HG02970 (cell line): ENCODE data around the gene LRRC26.

Source experiments
- ATAC-seq: cut with Tn5 transposase; IDR thresholded peaks from one replicate; pipeline ENCODE4 v1.9.1; 2021; ENCODE audit warnings: mild to moderate bottlenecking, moderate library complexity, moderate number of reproducible peaks; ENCODE audit not compliant: unreplicated experiment, low FRiP score

LRRC26 gene

GRCh38 chr9:137169896-137170358 lies at the start of gene LRRC26:
TSS of gene LRRC26 (minus strand) at chr9:137170051. CDS start at chr9:137169943, 108 bp downstream.
- ATAC-seq = no peak

GRCh38 chr9:137218754-137219271 lies 49.0 kb upstream of the LRRC26 start:
- no peak for ATAC-seq

GRCh38 chr9:137218212-137218753 lies 48.4 kb upstream of the LRRC26 start:
- ATAC-seq = no peak

DNA sequence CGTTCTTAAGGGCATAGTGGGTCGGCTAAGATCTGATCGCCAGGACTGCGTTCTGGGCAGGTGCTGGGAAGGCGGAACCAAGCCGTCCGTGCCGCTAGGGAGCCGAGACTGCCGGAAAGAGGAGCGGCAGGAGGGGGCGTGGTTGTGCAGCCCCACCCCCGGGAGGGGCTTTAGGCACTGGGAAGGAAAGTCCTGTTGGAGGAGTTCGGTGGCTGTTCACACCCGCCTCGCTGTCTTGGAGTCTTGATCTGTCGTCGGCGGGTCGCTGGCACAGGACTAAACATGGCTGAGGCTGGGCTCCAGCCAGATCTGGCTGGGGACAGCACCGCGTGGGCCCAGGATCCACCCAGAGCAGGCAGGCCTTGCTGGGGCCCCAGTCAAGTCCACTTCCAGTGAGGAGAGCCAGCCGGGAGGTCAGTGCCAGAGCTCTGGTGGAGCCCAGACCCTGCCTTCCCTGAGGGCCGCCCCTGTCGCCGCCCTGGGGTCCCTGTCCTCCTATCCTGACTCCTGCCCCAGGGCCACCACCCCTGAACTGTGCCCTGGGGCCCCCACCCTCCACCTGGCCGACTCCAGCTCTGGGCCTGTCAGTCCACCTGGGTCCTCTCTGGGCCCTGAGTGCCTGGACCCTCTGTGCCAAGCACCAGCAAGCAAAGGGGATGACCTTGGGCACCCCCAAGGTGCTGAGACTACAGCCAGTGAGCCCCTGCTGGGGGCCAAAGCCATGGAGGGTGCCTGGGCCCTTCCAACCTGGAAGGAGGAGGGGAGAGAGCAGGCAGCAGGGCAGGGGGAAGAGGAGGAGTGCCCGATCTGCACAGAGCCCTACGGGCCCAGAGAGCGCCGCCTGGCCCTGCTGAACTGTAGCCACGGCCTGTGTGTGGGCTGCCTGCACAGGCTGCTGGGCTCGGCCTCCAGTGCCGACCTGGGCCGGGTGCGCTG lies 47.7 kb upstream of the LRRC26 start:
- ATAC-seq = no peak

- ATAC-seq = no peak
Observed at GRCh38 chr9:137216188-137216965, 46.5 kb upstream of the LRRC26 start.

- ATAC-seq = no peak
Observed at GRCh38 chr9:137215196-137215986, 45.5 kb upstream of the LRRC26 start.

GRCh38 chr9:137214620-137215019 lies 44.8 kb upstream of the LRRC26 start:
- no peak for ATAC-seq

- ATAC-seq = no peak
Observed at GRCh38 chr9:137213160-137214060, 43.6 kb upstream of the LRRC26 start.

DNA sequence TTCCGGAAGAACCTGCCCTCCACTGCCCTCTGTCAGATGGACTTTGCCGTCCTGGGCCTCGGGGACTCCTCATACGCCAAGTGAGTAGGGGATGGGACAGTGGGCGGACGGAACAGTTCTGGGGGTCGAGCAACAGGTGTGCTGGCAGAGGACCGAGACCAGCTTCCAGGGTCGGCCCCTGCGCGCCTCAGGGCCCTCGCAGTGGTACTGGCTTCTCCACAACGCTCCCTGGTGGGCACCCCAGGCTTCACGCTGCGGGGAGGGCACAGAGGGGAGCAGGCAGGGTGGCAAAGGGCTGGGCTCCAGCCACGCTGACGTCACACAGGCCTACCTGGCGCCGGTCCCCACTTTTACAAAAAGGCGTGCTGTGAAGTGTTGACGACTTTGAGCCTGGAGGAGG lies 42.7 kb upstream of the LRRC26 start:
- no peak for ATAC-seq

GRCh38 chr9:137211532-137211931 lies 41.7 kb upstream of the LRRC26 start:
- ATAC-seq = no peak

DNA sequence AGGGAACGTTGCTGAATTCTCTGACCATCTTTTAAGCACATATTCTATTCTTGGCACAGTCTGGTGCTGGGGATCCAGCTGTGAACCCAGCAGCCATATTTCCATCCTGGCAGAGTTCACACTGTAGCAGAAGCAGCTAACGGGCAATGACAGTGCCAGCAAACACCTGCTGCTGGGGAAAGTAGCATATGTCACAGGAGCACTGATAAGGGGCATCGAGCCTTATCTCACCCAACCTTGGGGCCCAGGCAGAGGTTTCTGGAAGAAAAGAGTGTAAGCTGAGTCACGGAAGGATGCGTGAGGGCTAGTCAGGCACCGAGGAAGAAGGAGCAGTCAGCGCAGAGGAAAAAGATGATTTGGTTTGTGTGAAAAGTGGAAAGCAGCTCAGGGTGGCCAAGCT lies 36.8 kb upstream of the LRRC26 start:
- ATAC-seq = no peak

DNA sequence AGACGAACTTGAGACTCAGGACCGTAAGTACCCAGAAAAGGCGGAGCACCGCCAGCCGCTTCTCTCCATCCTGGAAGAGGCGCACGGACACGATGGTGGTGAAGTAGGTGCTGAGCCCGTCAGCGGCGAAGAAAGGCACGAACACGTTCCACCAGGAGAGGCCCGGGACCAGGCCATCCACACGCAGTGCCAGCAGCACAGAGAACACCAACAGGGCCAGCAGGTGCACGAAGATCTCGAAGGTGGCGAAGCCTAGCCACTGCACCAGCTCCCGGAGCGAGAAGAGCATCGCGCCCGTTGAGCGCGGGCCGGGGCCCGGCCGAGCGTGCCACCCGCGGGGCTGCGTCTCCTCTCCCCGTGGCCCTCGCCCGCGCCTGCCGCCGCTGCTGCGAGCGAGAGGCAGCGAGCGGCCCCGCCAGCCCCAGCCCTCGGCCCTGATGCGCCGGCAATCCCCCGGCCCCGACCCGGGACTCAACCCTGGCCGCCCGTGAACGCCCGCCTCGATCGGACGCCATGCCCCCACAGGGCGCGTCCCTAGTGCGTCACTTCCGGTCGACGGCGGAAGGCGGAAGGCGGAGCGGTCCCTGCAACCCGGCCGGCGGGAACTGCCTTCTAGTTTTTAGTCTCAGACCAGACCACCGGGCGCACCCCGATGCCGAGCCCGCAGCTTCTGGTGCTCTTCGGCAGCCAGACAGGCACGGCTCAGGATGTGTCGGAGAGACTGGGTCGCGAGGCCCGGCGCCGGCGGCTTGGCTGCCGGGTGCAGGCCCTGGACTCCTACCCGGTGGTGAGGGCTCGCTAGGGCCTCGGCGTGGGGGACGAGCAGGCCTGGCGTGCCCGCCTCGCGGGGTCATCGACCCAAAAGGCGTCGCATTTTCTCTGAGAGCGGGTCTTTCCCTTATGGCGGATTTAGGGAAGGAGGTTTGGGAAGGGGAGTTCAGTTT lies 35.5 kb upstream of the LRRC26 start, which contains the start of the genes NDOR1 and TMEM203:
NDOR1 (plus strand) TSS at position 575 of the 944 bp plus-strand sequence; CDS start at position 653, 78 bp downstream.
TMEM203 (minus strand) TSS at position 523 of the 944 bp plus-strand sequence; CDS start at position 289, 234 bp downstream.
- peak; percentile 49 for ATAC-seq

DNA sequence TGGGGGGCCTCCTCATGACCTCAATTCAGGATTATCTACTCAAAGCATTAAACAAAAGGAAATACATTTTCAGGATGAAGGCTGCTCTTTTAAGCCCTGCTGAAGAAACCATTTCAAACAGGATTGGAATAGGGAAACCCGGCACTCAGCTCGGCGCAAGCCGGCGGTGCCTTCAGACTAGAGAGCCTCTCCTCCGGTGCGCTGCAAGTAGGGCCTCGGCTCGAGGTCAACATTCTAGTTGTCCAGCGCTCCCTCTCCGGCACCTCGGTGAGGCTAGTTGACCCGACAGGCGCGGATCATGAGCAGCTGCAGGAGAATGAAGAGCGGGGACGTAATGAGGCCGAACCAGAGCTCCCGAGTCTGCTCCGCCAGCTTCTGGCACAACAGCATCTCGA lies 34.9 kb upstream of the LRRC26 start:
- no peak for ATAC-seq

DNA sequence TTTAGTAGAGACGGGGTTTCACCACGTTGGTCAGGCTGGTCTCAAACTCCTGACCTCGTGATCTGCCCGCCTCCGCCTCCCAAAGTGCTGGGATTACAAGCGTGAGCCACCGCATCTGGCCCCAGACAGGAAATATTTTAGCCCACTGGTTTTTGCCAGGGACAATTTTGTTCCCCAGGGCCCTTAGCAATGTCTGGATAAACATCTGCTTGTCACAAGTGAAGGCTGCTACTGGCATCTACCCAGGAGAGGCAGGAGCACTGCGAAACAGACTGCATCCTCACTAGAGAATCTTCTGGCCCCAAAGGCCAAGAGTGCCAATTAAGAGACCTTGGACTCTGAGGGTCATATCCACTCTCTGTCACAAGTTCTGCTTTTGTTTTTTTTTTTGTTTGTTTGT lies 33.1 kb upstream of the LRRC26 start:
- ATAC-seq = no peak

DNA sequence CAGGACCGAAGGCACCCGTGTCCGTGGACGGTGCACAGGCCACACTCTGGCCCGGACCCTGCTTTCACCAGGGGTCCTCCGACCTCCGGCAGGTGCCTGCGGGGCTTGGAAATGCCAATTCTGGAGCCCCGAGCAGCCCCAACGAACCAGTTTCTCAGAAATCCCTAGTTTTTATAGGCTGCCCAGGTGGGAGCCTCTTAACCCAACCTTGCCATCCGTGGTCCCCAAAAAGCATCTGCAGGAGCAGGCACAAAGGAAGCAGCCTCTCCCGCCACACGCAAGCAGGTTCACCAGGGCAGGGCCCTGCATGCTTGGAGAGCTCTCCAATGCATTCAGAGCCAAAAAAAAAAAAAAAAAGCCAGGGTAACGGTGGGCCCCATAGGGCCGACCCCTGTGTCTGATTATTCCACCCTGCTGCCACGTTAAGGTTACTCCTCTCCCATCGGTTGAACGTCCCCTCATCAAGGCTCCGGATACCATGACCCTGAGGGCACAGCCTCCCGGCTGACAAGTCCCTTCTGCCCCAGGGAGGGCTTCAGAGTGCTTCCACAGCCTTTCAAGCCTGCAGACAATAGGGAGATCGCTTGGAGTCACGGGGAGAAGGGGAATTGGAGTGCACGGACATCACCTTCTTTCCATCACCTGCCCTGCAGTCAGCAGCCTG lies 31.5 kb upstream of the LRRC26 start:
- ATAC-seq = no peak

DNA sequence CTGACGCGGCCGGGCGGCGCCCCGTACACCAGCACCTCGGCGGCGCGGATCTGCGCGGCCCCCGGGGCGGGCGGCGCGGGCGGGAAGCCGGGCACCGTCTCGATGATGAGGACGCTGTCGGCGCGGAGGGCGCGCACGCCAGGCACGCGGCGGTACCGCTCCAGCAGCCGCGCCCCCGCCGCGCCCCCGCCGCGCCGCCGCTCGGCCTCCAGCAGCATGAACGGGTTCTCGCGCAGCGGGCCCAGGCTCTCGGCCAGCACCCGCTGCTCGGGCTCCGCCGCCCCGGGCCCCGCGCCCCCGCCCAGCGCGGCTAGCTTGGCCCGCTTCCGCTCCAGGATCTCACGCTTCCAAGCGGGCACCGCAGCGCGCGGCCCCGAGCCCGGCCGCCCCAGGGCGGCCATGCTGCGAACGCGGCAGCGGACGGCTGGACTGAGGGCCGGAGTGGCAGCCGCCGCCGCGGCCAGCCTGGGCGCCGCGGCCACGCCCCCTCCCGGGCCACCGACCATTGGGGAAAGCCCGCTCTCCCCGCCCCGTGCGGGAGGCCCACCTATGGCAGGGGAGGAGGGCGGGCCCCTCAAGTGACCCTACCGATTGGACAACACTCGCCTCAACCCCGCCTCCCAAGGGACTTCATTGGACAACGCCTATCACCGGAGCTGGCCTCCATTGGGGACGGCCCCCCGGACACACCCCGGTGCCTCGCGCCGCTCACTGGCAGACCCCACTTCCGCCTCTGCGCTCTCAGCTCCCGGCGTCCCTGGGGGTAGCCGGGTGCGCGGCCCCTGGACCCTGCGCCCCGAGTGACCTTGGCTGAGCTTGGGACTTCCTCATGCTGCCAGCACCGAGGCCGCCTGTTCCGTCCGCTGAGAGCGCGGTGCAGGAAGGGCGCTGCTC lies 30.7 kb upstream of the LRRC26 start, which contains the start of gene TPRN:
TPRN (minus strand) TSS at position 431 of the 894 bp plus-strand sequence; CDS start at position 401, 30 bp downstream.
- peak; percentile 85 for ATAC-seq
